ENCODE measurements around the gene TTLL5. TPM values are rescaled to one million over a fixed set of nuclear protein-coding genes. Genes with fewer than 3 reads are reported as not detected.

TTLL5 gene
- total and polyA plus RNA-seq, 2 of the 4 experiments (the other 2 are of a cell fraction): 11.9 to 16.7 TPM

- Histone ChIP-seq H3K27me3 (ENCODE audit: control insufficient read depth, insufficient read depth, low read length) (no peaks in the 10 kb centered on the region), H3K9ac (ENCODE audit: low read depth, low read length) (no peak overlapping the region), H2AFZ (replicated peaks; ENCODE audit: low read length, poor library complexity) (no peak overlapping the region), H3K4me3 (ENCODE audit: insufficient read depth, low read depth, low read length) (no peak overlapping the region), H3K79me1 (ENCODE audit: low read depth in 1 of 2, low read length in 2 of 2) (no peaks in the 10 kb centered on the region), H2BK5ac (ENCODE audit: low read depth, low read length, poor library complexity, severe bottlenecking) (no peak overlapping the region), H3K4ac (ENCODE audit: low read depth, low read length) (no peak overlapping the region), H2BK120ac (ENCODE audit: low read depth, low read length) (no peak overlapping the region), H3K14ac (replicated peaks; ENCODE audit: low read depth, low read length) (no peak overlapping the region), H3K23ac (ENCODE audit: low read depth, low read length) (no peak overlapping the region), H4K91ac (ENCODE audit: insufficient read depth, low read depth, low read length) (no peak overlapping the region), H2AK9ac (replicated peaks; ENCODE audit: low read depth, low read length, poor library complexity) (no peak overlapping the region), H3K4me1 (ENCODE audit: control insufficient read depth, insufficient read depth, low read length) (peaks cover 2% of the 10 kb centered on the region; the same call in 1 of the 2 replicates), H3K27ac (ENCODE audit: insufficient read depth, low read length) (no peak overlapping the region), H2BK20ac (ENCODE audit: low read depth, low read length) (no peak overlapping the region), H4K8ac (ENCODE audit: low read depth in 2 of 2, low read length in 2 of 2) (no peak overlapping the region), H3K9me3 (ENCODE audit: control insufficient read depth, insufficient read depth, low read length) (no peaks in the 10 kb centered on the region), H2AK5ac (ENCODE audit: low read depth, low read length) (no peak overlapping the region), H3K4me2 (ENCODE audit: low read depth, low read length) (no peak overlapping the region), H4K20me1 (ENCODE audit: insufficient read depth, low read length) (no peaks in the 10 kb centered on the region), H3K56ac (ENCODE audit: extremely low read depth, insufficient read depth, low read length) (no peak overlapping the region), H3K9me1 (ENCODE audit: insufficient read depth, low read length) (no peaks in the 10 kb centered on the region), H3K36me3 (ENCODE audit: control insufficient read depth, insufficient read depth, low read length) (peaks cover 2% of the 10 kb centered on the region; the same call in 1 of the 2 replicates), H2BK15ac (ENCODE audit: low read depth, low read length) (no peak overlapping the region), H4K5ac (ENCODE audit: low read depth, low read length) (no peak overlapping the region), H3K18ac (ENCODE audit: low read depth, low read length) (no peak overlapping the region)
- POLR2A ChIA-PET (ENCODE audit: unreplicated experiment): no interaction called here
- 31% methylated on average over 2 of the region's 3 CpGs; no CpG with 5 or more reads in 1 of the 2 experiments for WGBS, 2 experiments (ENCODE audit: extremely low coverage in 2 of 2, insufficient read length in 1 of 2)
- BruUV-seq (replicated peaks): no TSS peak
- CTCF ChIA-PET: no interaction called here
- intact Hi-C loops (cut with micrococcal nuclease) (loop anchor here (10.0 kb wide), 1 partner anchor 480 kb away; no protein-coding TSS in a partner anchor), in situ Hi-C loops (cut with MboI; ENCODE audit: low sequenced_read_pairs) (no loop called here), dilution Hi-C loops (cut with HindIII; ENCODE audit: low sequenced_read_pairs, unreplicated experiment) (no loop called here)
- no peak for TF ChIP-seq ELK1 (IDR thresholded peaks at IDR 0.05; ENCODE audit: borderline replicate concordance, low read depth, low read length)
- no peak for TF ChIP-seq RAD21 (IDR thresholded peaks at IDR 0.05; ENCODE audit: low read length)
- no peak for TF ChIP-seq CTCF (conservative IDR thresholded peaks at IDR 0.05; ENCODE audit: low read depth, low read length)
- no peak for TF ChIP-seq POLR2A (IDR thresholded peaks at IDR 0.05; ENCODE audit: low read depth, low read length)
- no peak for TF ChIP-seq CHD1 (IDR thresholded peaks at IDR 0.05; ENCODE audit: low read depth, low read length)
- no peak for TF ChIP-seq FOS (IDR thresholded peaks at IDR 0.05; ENCODE audit: low read depth, low read length)
- no peak for TF ChIP-seq SMC3 (IDR thresholded peaks at IDR 0.05; ENCODE audit: low read depth, low read length)
- no peak for TF ChIP-seq MXI1 (IDR thresholded peaks at IDR 0.05; ENCODE audit: borderline replicate concordance, low read depth, low read length)
- no peak for TF ChIP-seq USF2 (IDR thresholded peaks at IDR 0.05; ENCODE audit: low read depth, low read length)
- TF ChIP-seq CEBPB (IDR thresholded peaks at IDR 0.05; ENCODE audit: low read depth, low read length): no peak
- TF ChIP-seq RFX5 (IDR thresholded peaks at IDR 0.05; ENCODE audit: low read depth, low read length): no peak
- TF ChIP-seq RCOR1 (IDR thresholded peaks at IDR 0.05; ENCODE audit: insufficient replicate concordance, low read length): no peak
- no peak for TF ChIP-seq MAZ (IDR thresholded peaks at IDR 0.05; ENCODE audit: borderline replicate concordance, low read depth, low read length)
- DNase-seq (no peak), ATAC-seq (ENCODE audit: low read depth) (no peak)
These were observed 243.3 kb downstream of the TTLL5 start for GRCh38 chr14:75904311-75904710.
